Karpas-422 (cell line): ENCODE results near the gene PNPLA1. TPM values are rescaled to one million over a fixed set of nuclear protein-coding genes. Genes with fewer than 3 reads are reported as not detected.
A peak's percentile ranks its signal among the peaks of the same experiment; 100 is the strongest.

Experiments
- DNase-seq: peaks from one replicate; pipeline ENCODE4 v3.0.0-alpha.2; 2015
- H2AFZ ChIP-seq: fragments of 200-600 bp; sonication (generic); 2 replicates; pipeline ENCODE4 v1.6.1; 2014; ENCODE audit warnings: antibody characterized with exemption, low read length, mixed read lengths
- H3K27ac ChIP-seq: fragments of 200-600 bp; sonication (generic); 2 replicates; pipeline ENCODE4 v1.5.1; 2014; ENCODE audit warnings: mild to moderate bottlenecking, low read length, moderate library complexity
- H3K27me3 ChIP-seq: fragments of 200-600 bp; sonication (generic); 2 replicates; pipeline ENCODE4 v1.6.1; 2014; ENCODE audit warnings: low read length, mixed read lengths
- H3K36me3 ChIP-seq: fragments of 200-600 bp; sonication (generic); 2 replicates; pipeline ENCODE4 v1.6.1; 2014; ENCODE audit warnings: low read length, mixed read lengths; ENCODE audit not compliant: insufficient read depth
- H3K4me1 ChIP-seq: fragments of 200-600 bp; sonication (generic); 2 replicates; pipeline ENCODE4 v1.6.1; 2014; ENCODE audit warnings: mild to moderate bottlenecking, low read length, mixed read lengths
- H3K4me2 ChIP-seq: fragments of 200-600 bp; sonication (generic); 2 replicates; pipeline ENCODE4 v1.6.1; 2014; ENCODE audit warnings: low read length, low read depth, mild to moderate bottlenecking; ENCODE audit not compliant: poor library complexity, severe bottlenecking
- H3K4me3 ChIP-seq: fragments of 200-600 bp; sonication (generic); 2 replicates; pipeline ENCODE4 v1.5.1; 2014; ENCODE audit warnings: mild to moderate bottlenecking, antibody characterized with exemption, low read length, mixed read lengths
- H3K79me2 ChIP-seq: fragments of 200-600 bp; sonication (generic); 2 replicates; pipeline ENCODE4 v1.6.1; 2014; ENCODE audit warnings: mild to moderate bottlenecking, low read length, mixed read lengths
- H3K9ac ChIP-seq: fragments of 200-600 bp; sonication (generic); 2 replicates; pipeline ENCODE4 v1.6.0; 2014; ENCODE audit warnings: low read length
- H3K9me2 ChIP-seq: fragments of 200-600 bp; sonication (generic), shearing (Covaris generic); replicated peaks from 2 replicates; pipeline ENCODE4 v1.6.0; 2014; ENCODE audit warnings: mild to moderate bottlenecking, low read length, moderate library complexity; ENCODE audit not compliant: insufficient read depth
- H3K9me3 ChIP-seq: fragments of 300-700, 200-600 bp; sonication (generic); 2 replicates; pipeline ENCODE4 v1.6.1; 2014; ENCODE audit warnings: low read length, mixed read lengths
- H4K20me1 ChIP-seq: fragments of 200-600 bp; sonication (generic); 2 replicates; pipeline ENCODE4 v1.6.1; 2014; ENCODE audit warnings: mild to moderate bottlenecking, antibody characterized with exemption, low read length, low read depth; ENCODE audit not compliant: insufficient read depth
- total RNA-seq: library from RNA; depleted of rRNA; stranded (reverse); fragments of >200 nt; shearing (Covaris generic); gene quantifications from 2 replicates; pipeline ENCODE4 v1.2.3, GENCODE V29; 2014; ENCODE audit warnings: low replicate concordance

PNPLA1 gene
- total RNA-seq, 1 experiment from 2014 or later: not detected

DNA sequence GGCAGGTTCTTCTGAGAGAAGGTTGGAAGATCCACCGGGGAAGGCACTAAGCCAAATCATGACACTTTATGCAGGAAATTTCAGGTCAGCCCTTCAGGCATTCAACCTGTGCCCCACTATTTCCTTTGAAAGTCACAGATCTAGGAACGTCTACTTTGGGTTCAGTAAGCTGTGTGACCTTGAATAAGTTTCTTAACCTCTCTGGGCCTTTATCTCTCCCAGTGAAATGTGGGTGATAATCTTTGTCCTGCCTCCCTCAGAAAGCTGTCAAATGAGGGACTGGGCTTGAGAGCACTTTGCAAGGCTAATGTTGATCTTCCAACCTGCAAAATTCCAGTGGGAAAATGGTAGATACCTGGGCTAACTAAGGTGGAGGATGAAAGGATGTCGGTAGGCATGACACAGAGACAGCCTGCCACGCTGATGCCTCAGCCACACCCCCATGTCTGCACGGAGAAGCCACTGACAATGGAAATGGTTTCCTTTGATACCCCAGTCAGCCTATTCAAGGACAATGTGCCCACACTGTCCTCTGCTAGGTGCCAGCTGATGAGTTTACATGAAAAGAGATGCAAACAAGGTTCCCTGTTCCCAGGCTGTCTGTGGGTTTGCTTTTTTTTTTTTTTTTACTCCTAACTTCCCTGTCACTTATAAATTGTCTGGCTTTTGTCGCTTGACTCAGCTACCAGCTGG lies 57.5 kb downstream of the PNPLA1 start:
- no peaks in the 10 kb centered on the region for H3K36me3 ChIP-seq

GRCh38 chr6:36327919-36328236 lies 58.0 kb downstream of the PNPLA1 start:
- no peak overlapping the region for H3K27ac ChIP-seq
- no peak overlapping the region for H3K9ac ChIP-seq
- no peaks in the 10 kb centered on the region for H4K20me1 ChIP-seq
- no peak overlapping the region for H3K4me3 ChIP-seq
- no peaks in the 10 kb centered on the region for H3K27me3 ChIP-seq
- H3K9me2 ChIP-seq: no peaks in the 10 kb centered on the region
- H3K9me3 ChIP-seq: no peaks in the 10 kb centered on the region
- H2AFZ ChIP-seq: no peak overlapping the region
- no peaks in the 10 kb centered on the region for H3K36me3 ChIP-seq
- no peak overlapping the region for H3K4me2 ChIP-seq
- peaks cover 27% of the 10 kb centered on the region for H3K4me1 ChIP-seq
- H3K79me2 ChIP-seq: no peaks in the 10 kb centered on the region
- DNase-seq: no peak

More for the DNA sequence above, 57.5 kb downstream of the PNPLA1 start:
- H3K9me2 ChIP-seq: no peaks in the 10 kb centered on the region
- peak overlapping the region; percentile 51 for H3K4me2 ChIP-seq
- no peaks in the 10 kb centered on the region for H3K79me2 ChIP-seq
- H3K9ac ChIP-seq: peak overlapping the region; percentile 31; the same call in 1 of the 2 replicates
- H3K4me3 ChIP-seq: 0 out of 2 replicates have a peak overlapping the region, but pooled peaks have one; percentile 34
- no peak for DNase-seq
- no peaks in the 10 kb centered on the region for H4K20me1 ChIP-seq
- H3K9me3 ChIP-seq: no peaks in the 10 kb centered on the region
- H3K27me3 ChIP-seq: no peaks in the 10 kb centered on the region
- peaks cover 27% of the 10 kb centered on the region for H3K4me1 ChIP-seq
- H2AFZ ChIP-seq: no peak overlapping the region
- 0 out of 2 replicates have a peak overlapping the region, but pooled peaks have one; percentile 5 for H3K27ac ChIP-seq

DNA sequence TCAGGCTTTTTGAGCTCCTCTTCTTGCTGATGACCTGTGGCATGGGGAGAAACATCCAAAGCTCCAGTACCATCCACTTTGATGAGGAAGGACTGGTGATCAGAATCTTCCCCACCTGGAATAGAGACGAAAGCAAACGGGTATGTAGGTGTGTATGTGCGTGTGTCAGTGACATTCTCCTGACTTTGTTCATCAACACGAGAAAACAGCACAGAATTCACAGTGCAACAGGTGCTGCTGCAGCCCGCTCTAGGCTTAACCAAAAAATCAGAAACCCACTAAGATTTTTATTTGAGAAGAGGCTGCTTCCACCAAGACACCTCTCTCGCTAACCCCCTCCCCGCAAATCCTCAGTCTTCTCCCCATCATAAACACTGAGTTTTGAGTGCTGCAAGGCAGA lies 58.7 kb downstream of the PNPLA1 start:
- no peak overlapping the region for H3K4me2 ChIP-seq
- no peaks in the 10 kb centered on the region for H3K9me2 ChIP-seq
- H3K9ac ChIP-seq: no peak overlapping the region
- H3K9me3 ChIP-seq: no peaks in the 10 kb centered on the region
- no peaks in the 10 kb centered on the region for H3K79me2 ChIP-seq
- no peaks in the 10 kb centered on the region for H3K36me3 ChIP-seq
- DNase-seq: no peak
- H3K27ac ChIP-seq: no peak overlapping the region
- H3K27me3 ChIP-seq: no peaks in the 10 kb centered on the region
- H4K20me1 ChIP-seq: no peaks in the 10 kb centered on the region
- no peak overlapping the region for H3K4me3 ChIP-seq
- H2AFZ ChIP-seq: no peak overlapping the region
- peaks cover 27% of the 10 kb centered on the region for H3K4me1 ChIP-seq

GRCh38 chr6:36329798-36330291 lies 60.0 kb downstream of the PNPLA1 start:
- no peaks in the 10 kb centered on the region for H4K20me1 ChIP-seq
- H3K36me3 ChIP-seq: no peaks in the 10 kb centered on the region
- H2AFZ ChIP-seq: no peak overlapping the region
- H3K9me2 ChIP-seq: no peaks in the 10 kb centered on the region
- no peaks in the 10 kb centered on the region for H3K9me3 ChIP-seq
- DNase-seq: no peak
- H3K27me3 ChIP-seq: no peaks in the 10 kb centered on the region
- H3K4me1 ChIP-seq: peaks cover 27% of the 10 kb centered on the region
- H3K9ac ChIP-seq: no peak overlapping the region
- H3K4me2 ChIP-seq: no peak overlapping the region
- no peak overlapping the region for H3K4me3 ChIP-seq
- no peaks in the 10 kb centered on the region for H3K79me2 ChIP-seq
- no peak overlapping the region for H3K27ac ChIP-seq

GRCh38 chr6:36330366-36330765 lies 60.5 kb downstream of the PNPLA1 start:
- Histone ChIP-seq H3K4me3 (no peak overlapping the region), H3K79me2 (no peaks in the 10 kb centered on the region), H3K27ac (no peak overlapping the region), H3K9me2 (no peaks in the 10 kb centered on the region), H3K9me3 (no peaks in the 10 kb centered on the region), H3K36me3 (no peaks in the 10 kb centered on the region), H3K9ac (no peak overlapping the region), H4K20me1 (no peaks in the 10 kb centered on the region), H3K27me3 (no peaks in the 10 kb centered on the region), H2AFZ (no peak overlapping the region), H3K4me2 (no peak overlapping the region), H3K4me1 (peaks cover 26% of the 10 kb centered on the region)
- no peak for DNase-seq

- Histone ChIP-seq H3K79me2 (no peaks in the 10 kb centered on the region), H3K36me3 (no peaks in the 10 kb centered on the region), H3K4me1 (peaks cover 16% of the 10 kb centered on the region), H2AFZ (no peak overlapping the region), H3K4me2 (no peak overlapping the region), H3K9me3 (no peaks in the 10 kb centered on the region), H3K27ac (no peak overlapping the region), H4K20me1 (no peaks in the 10 kb centered on the region), H3K4me3 (no peak overlapping the region), H3K9ac (no peak overlapping the region), H3K27me3 (no peaks in the 10 kb centered on the region), H3K9me2 (no peaks in the 10 kb centered on the region)
- DNase-seq: no peak
Measured at GRCh38 chr6:36331381-36331780, 61.5 kb downstream of the PNPLA1 start.

DNA sequence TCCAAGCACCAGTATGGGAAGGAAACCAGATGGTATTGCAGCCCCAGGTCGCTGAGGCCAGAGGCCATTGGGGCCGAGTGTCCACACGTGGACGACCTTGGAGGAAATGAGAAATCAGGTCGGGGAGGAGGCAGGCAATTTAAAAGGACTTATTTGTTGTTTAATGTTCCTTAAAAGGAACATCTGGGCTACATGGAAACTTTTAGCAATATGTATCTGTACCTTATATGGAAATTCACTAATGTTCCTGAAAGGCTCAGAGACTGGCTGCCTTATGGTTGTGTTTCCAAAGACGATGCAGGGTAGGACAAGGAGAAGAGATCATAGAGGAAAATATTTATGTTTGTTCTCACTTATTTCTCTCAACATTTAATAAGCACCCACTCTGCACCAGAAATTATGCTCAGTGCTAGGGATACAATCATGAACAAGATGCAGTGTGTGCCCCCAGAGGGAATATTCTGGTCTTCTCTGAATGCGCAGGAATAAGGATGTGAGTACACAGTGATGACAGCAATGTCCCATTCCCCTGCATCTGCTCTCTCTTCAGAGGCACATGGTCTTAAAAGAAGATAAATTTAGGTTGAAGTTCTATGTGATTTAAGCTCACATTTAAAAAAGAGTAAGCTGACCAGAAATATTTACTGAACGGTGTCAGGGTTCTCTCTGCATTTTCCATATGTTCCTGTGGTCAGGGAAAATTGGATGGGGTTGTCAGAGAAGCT lies 63.5 kb downstream of the PNPLA1 start:
- H3K27me3 ChIP-seq: no peaks in the 10 kb centered on the region
- no peaks in the 10 kb centered on the region for H3K9me3 ChIP-seq
- no peak overlapping the region for H3K27ac ChIP-seq
- H3K36me3 ChIP-seq: no peaks in the 10 kb centered on the region
- no peak for DNase-seq
- H3K4me2 ChIP-seq: no peak overlapping the region
- no peaks in the 10 kb centered on the region for H3K9me2 ChIP-seq
- H3K4me3 ChIP-seq: no peak overlapping the region
- H2AFZ ChIP-seq: no peak overlapping the region
- H3K9ac ChIP-seq: no peak overlapping the region
- no peaks in the 10 kb centered on the region for H4K20me1 ChIP-seq
- H3K4me1 ChIP-seq: peaks cover 4% of the 10 kb centered on the region; the same call in 1 of the 2 replicates
- H3K79me2 ChIP-seq: no peaks in the 10 kb centered on the region

- H2AFZ ChIP-seq: no peak overlapping the region
- no peak overlapping the region for H3K9ac ChIP-seq
- no peak overlapping the region for H3K4me2 ChIP-seq
Measured at GRCh38 chr6:36333931-36334725, 64.3 kb downstream of the PNPLA1 start.

More at GRCh38 chr6:36333931-36334725, 64.3 kb downstream of the PNPLA1 start:
- no peak for DNase-seq
- H3K4me1 ChIP-seq: peaks cover 7% of the 10 kb centered on the region
- H3K9me2 ChIP-seq: no peaks in the 10 kb centered on the region
- H3K79me2 ChIP-seq: no peaks in the 10 kb centered on the region
- no peaks in the 10 kb centered on the region for H4K20me1 ChIP-seq
- H3K4me3 ChIP-seq: no peak overlapping the region
- H3K9me3 ChIP-seq: no peaks in the 10 kb centered on the region
- H3K27ac ChIP-seq: no peak overlapping the region
- no peaks in the 10 kb centered on the region for H3K27me3 ChIP-seq
- H3K36me3 ChIP-seq: no peaks in the 10 kb centered on the region
